CD4-positive, alpha-beta T cell (primary cell): Measurements from ENCODE around the gene KDM2A. TPM values are rescaled to one million over a fixed set of nuclear protein-coding genes. Genes with fewer than 3 reads are reported as not detected.

Source experiments
- ATAC-seq: fragments of 200-7000 bp; cut with Tn5 transposase; one replicate; pipeline ENCODE4 v1.10.0; 2022; ENCODE audit warnings: mild to moderate bottlenecking; ENCODE audit not compliant: poor library complexity
- CTCF ChIA-PET: fragments of 350-600 bp; sonication (Branson Sonifier 250); formaldehyde crosslinking; loops from one replicate; lab custom pipeline; 2021; ENCODE audit warnings: antibody characterized with exemption, inconsistent platforms; lab: Charles Lee
- POLR2A ChIA-PET: fragments of 350-600 bp; sonication (Branson Sonifier 250); formaldehyde crosslinking; loops from one replicate; lab custom pipeline; 2021; ENCODE audit warnings: antibody characterized with exemption, inconsistent platforms; lab: Charles Lee
- DNase-seq, 14 experiments: peaks; one replicate each; pipeline ENCODE4 v3.0.0-alpha.2; 2013 to 2020; ENCODE audit warnings: mixed read lengths in 2 of 14
- H3K27ac ChIP-seq, 2 donors: one replicate each; pipeline versions ENCODE4 v1.5.1 to v1.7.0; 2013; ENCODE audit warnings: low read length in 2 of 2, low read depth in 1 of 2, mild to moderate bottlenecking in 1 of 2
- H3K27me3 ChIP-seq, 2 experiments: 1 replicate in 1 of 2; 2 replicates in 1 of 2; pipeline versions ENCODE4 v1.6.1 to v1.7.0; 2013; ENCODE audit warnings: low read length in 2 of 2, control low read depth in 1 of 2, mild to moderate bottlenecking in 1 of 2, moderate library complexity in 1 of 2; ENCODE audit not compliant: insufficient read depth in 2 of 2, control insufficient read depth in 1 of 2
- H3K36me3 ChIP-seq: one replicate; pipeline ENCODE4 v1.6.1; 2013; ENCODE audit warnings: low read length, control low read depth; ENCODE audit not compliant: insufficient read depth
- H3K4me1 ChIP-seq: one replicate; pipeline ENCODE4 v1.6.1; 2013; ENCODE audit warnings: low read length, control low read depth; ENCODE audit not compliant: insufficient read depth
- H3K4me3 ChIP-seq: one replicate; pipeline ENCODE4 v1.5.1; 2013; ENCODE audit warnings: mild to moderate bottlenecking, low read length, moderate library complexity
- H3K9me3 ChIP-seq, 2 experiments: 1 replicate in 1 of 2; 2 replicates in 1 of 2; pipeline versions ENCODE4 v1.6.1 to v1.7.0; 2013; ENCODE audit warnings: low read length in 2 of 2, mild to moderate bottlenecking in 2 of 2, control low read depth in 1 of 2, moderate library complexity in 1 of 2; ENCODE audit not compliant: control insufficient read depth in 1 of 2, insufficient read depth in 1 of 2
- H3K27ac Mint-ChIP-seq: one replicate; pipeline ENCODE4 v1.8.0; 2020; ENCODE audit warnings: mixed read lengths
- H3K27me3 Mint-ChIP-seq: one replicate; pipeline ENCODE4 v1.8.0; 2021; ENCODE audit warnings: mixed read lengths
- H3K36me3 Mint-ChIP-seq: one replicate; pipeline ENCODE4 v1.8.0; 2021; ENCODE audit warnings: low read depth, mixed read lengths
- H3K4me1 Mint-ChIP-seq: one replicate; pipeline ENCODE4 v1.8.0; 2021; ENCODE audit warnings: low read depth, mixed read lengths
- H3K4me3 Mint-ChIP-seq: one replicate; pipeline ENCODE4 v1.8.0; 2020; ENCODE audit warnings: mild to moderate bottlenecking, mixed read lengths
- H3K9me3 Mint-ChIP-seq: one replicate; pipeline ENCODE4 v1.8.0; 2020; ENCODE audit warnings: mixed read lengths
- intact Hi-C, 2 experiments: fragments of 100-400 bp; cut with DNase I in 1 of 2; cut with micrococcal nuclease in 1 of 2; formaldehyde crosslinking; loops; one replicate each; pipeline versions ENCODE4 v1.15.1 to v1.9.0; 2023 to 2025; cut with DNase I, micrococcal nuclease
- total RNA-seq, 174 experiments: library from RNA in 2 of 174; stranded (reverse) in 2 of 174; gene quantifications; one replicate each; pipeline ENCODE4 v1.2.3 and lab custom pipeline; 2021 to 2026
- TF ChIP-seq, protein P1 (sequence below): fragments of 200-600 bp; IDR thresholded peaks from one replicate; pipeline ENCODE4 v1.8.0; 2022; ENCODE audit warnings: antibody characterized with exemption, mild to moderate bottlenecking

KDM2A gene
- total RNA-seq, 2 experiments from 2014 or later, result 410 to 412 TPM

GRCh38 chr11:67284811-67285540, 165.9 kb downstream of the KDM2A start:
- Mint-ChIP-seq H3K4me1 (peaks cover 33% of the 10 kb centered on the region), H3K4me3 (no peak overlapping the region), H3K36me3 (peaks cover 88% of the 10 kb centered on the region), H3K9me3 (no peaks in the 10 kb centered on the region), H3K27me3 (no peaks in the 10 kb centered on the region), H3K27ac (peak overlapping the region; percentile 90)
- no peaks in the 10 kb centered on the region for H3K27me3 ChIP-seq
- TF ChIP-seq, protein P1, sequence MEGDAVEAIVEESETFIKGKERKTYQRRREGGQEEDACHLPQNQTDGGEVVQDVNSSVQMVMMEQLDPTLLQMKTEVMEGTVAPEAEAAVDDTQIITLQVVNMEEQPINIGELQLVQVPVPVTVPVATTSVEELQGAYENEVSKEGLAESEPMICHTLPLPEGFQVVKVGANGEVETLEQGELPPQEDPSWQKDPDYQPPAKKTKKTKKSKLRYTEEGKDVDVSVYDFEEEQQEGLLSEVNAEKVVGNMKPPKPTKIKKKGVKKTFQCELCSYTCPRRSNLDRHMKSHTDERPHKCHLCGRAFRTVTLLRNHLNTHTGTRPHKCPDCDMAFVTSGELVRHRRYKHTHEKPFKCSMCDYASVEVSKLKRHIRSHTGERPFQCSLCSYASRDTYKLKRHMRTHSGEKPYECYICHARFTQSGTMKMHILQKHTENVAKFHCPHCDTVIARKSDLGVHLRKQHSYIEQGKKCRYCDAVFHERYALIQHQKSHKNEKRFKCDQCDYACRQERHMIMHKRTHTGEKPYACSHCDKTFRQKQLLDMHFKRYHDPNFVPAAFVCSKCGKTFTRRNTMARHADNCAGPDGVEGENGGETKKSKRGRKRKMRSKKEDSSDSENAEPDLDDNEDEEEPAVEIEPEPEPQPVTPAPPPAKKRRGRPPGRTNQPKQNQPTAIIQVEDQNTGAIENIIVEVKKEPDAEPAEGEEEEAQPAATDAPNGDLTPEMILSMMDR, result no peak
- H3K27ac ChIP-seq, result peak overlapping the region in 1 of 2 donors; percentile 35
- ATAC-seq (no peak), DNase-seq (peak in 3 of 14 experiments; percentile 3 to 49 (median 35))
- no peaks in the 10 kb centered on the region for H3K9me3 ChIP-seq
- ChIA-PET CTCF (no interaction called here), POLR2A (interaction anchor here (2.0 to 5.5 kb wide), 3 partner anchors 7 to 17 kb away, joined by 6 to 191 read pairs (median 37); no protein-coding TSS in a partner anchor)
- H3K36me3 ChIP-seq, result peaks cover 74% of the 10 kb centered on the region
- H3K4me3 ChIP-seq, result no peak overlapping the region
- H3K4me1 ChIP-seq, result peaks cover 92% of the 10 kb centered on the region
- intact Hi-C loops, result loop anchor here in 1 of 2 experiments (10.0 kb wide), 1 partner anchor 200 kb away; the partner anchor contains the start of gene AIP

- H3K4me1 Mint-ChIP-seq, result peaks cover 38% of the 10 kb centered on the region
- TF ChIP-seq, protein P1, result no peak
- intact Hi-C loops, result loop anchor here in 1 of 2 experiments (10.0 kb wide), 1 partner anchor 199 kb away; the partner anchor contains the start of gene AIP
- Histone ChIP-seq H3K27ac (peak overlapping the region; percentile 90 to 95), H3K27me3 (no peaks in the 10 kb centered on the region), H3K4me3 (no peak overlapping the region), H3K4me1 (peaks cover 92% of the 10 kb centered on the region), H3K9me3 (no peaks in the 10 kb centered on the region), H3K36me3 (peaks cover 74% of the 10 kb centered on the region)
- H3K27ac Mint-ChIP-seq, result peak overlapping the region; percentile 90
- H3K27me3 Mint-ChIP-seq, result no peaks in the 10 kb centered on the region
- DNase-seq (peak in 8 of 14 experiments; percentile 36 to 71 (median 54)), ATAC-seq (peak; percentile 12)
- ChIA-PET CTCF (interaction anchor here (1.0 to 4.5 kb wide), 3 partner anchors 11 to 31 kb away, joined by 3 to 38 read pairs (median 22); no protein-coding TSS in a partner anchor), POLR2A (interaction anchor here (1.0 to 5.5 kb wide), 5 partner anchors 8 to 46 kb away, joined by 4 to 191 read pairs (median 54); partner anchors contain the start of genes GRK2 and SSH3)
- peaks cover 86% of the 10 kb centered on the region for H3K36me3 Mint-ChIP-seq
- H3K4me3 Mint-ChIP-seq, result peak overlapping the region; percentile 83
- H3K9me3 Mint-ChIP-seq, result no peaks in the 10 kb centered on the region
Observed at GRCh38 chr11:67285541-67286498, 166.8 kb downstream of the KDM2A start.
